OCI-LY3 (cell line): ENCODE measurements around the gene MTHFD1L.

Experiments used
- EZH2phosphoT487 ChIP-seq: fragments of 200-600 bp; shearing (Covaris generic); IDR thresholded peaks from 2 replicates; pipeline ENCODE4 v1.6.1; 2018; ENCODE audit warnings: antibody characterized with exemption, mixed run types, low read depth
- TF ChIP-seq, protein P1 (sequence below): fragments of 200-600, 300-600 bp; sonication (generic); IDR thresholded peaks from 2 replicates; pipeline ENCODE4 v1.5.1; 2014; ENCODE audit warnings: antibody characterized with exemption, low read length, low read depth

DNA sequence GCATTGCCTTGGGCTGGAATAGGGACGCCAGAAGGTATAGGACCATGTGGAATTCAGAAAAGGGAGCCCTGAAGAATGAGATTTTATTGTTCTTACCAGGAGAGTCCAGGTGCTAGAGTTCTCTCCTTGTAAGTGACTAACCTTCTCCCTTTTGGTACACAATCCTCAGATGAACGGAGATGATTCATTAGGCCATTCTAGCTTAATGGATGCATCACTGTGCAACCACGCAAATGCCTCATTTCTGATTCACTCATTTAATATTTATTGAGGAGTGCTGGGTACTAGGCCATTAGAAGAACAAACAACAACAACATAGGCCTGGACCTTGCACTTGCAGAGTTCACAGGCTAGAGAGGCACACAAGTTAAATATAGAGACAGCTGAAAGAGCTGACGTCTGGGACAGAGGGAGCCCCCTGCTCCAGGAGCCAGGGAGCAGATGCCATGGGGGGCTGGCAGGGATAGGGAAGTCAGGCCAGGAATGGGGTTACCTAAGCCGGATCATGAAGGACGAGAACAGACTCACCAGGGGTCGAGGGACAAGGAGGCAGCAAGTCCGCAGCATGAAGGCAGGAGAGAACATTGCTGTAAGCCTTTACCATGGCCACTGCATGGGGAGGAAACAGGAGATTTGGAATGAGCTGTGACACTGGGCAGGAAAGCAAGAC, 194.7 kb downstream of the MTHFD1L start:
- TF ChIP-seq, protein P1, sequence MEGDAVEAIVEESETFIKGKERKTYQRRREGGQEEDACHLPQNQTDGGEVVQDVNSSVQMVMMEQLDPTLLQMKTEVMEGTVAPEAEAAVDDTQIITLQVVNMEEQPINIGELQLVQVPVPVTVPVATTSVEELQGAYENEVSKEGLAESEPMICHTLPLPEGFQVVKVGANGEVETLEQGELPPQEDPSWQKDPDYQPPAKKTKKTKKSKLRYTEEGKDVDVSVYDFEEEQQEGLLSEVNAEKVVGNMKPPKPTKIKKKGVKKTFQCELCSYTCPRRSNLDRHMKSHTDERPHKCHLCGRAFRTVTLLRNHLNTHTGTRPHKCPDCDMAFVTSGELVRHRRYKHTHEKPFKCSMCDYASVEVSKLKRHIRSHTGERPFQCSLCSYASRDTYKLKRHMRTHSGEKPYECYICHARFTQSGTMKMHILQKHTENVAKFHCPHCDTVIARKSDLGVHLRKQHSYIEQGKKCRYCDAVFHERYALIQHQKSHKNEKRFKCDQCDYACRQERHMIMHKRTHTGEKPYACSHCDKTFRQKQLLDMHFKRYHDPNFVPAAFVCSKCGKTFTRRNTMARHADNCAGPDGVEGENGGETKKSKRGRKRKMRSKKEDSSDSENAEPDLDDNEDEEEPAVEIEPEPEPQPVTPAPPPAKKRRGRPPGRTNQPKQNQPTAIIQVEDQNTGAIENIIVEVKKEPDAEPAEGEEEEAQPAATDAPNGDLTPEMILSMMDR, result no peak
- no peak for TF ChIP-seq EZH2phosphoT487
